Hematopoietic multipotent progenitor cell (in vitro differentiated cells): ENCODE measurements around the gene TRIM45. TPM values are rescaled to one million over a fixed set of nuclear protein-coding genes. Genes with fewer than 3 reads are reported as not detected.

Experiments used
- DNase-seq, 3 donors: peaks; one replicate each; pipeline ENCODE4 v3.0.0-alpha.2; 2011 to 2015; ENCODE audit warnings: low read depth in 2 of 3, low spot score in 2 of 3
- small RNA-seq: library from RNA; depleted of rRNA; stranded (forward); fragments of <200 nt; gene quantifications from one replicate; pipeline ENCODE3, GENCODE V24; 2012
- total RNA-seq: library from RNA; depleted of rRNA; stranded (reverse); fragments of >200 nt; gene quantifications from one replicate; pipeline ENCODE4 v1.2.3, GENCODE V29; 2012

Gene TRIM45
- total RNA-seq, 1 donor: 7.0 TPM

GRCh38 chr1:117067533-117068370 lies 53.8 kb downstream of the TRIM45 start:
- peak in 2 of 3 donors; percentile 35 to 64 for DNase-seq

DNA sequence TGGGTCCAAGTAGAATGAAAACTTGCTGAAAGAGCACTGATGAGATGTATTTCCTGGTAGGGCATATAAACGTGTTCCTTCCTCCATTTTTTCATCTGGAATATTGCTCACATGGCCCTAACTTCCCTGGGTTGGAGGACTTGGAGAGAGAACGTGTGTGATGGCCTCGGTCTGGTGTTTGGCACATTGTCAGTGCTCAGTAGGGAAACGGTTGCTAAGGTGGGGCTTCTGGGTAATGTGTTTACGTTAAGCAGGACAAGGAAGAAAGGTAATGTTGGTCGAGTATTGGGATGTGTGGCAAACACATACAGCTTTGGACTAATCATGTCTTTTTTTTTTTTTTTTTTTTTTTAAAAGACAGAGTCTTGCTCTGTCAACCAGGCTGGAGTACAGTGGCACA lies 55.2 kb downstream of the TRIM45 start:
- no peak for DNase-seq

DNA sequence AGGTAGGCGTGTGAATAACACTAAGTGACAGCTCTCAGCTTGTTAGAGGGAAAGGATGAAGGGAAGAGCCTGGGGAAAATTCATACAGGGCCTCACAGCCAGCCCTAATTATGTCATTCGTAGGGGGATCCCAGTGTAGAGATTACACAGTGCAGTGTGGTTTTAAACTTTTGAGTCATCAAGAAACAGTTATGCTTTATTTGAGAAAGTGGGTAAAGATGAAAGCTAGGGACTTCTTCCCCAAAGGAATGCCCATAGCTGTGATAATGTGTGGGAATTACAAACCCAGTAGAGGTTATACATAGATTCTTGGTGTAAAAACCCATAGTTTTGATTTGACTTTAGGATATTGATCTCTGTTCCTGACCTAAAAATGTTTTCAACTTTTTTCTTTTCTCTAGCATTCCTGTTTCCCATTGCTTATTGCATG lies 59.5 kb downstream of the TRIM45 start:
- DNase-seq: peak in 1 of 3 donors; percentile 19

Small RNA genes within 50 kb of the gene (small RNA-seq; reads per million reads assigned to genes)
- 30.5 reads per million, percentile 95 among the genes with 10 or more reads in this experiment for gene MIR942

Other genes starting within 250 kb of the TRIM45 start
- gene PTGFRN, start 211.8 kb downstream of the TRIM45 start, total RNA-seq: 0.27 TPM
- 0.27 TPM for gene CD101, start 120.0 kb downstream of the TRIM45 start, total RNA-seq
- gene TTF2, start 61.4 kb downstream of the TRIM45 start, total RNA-seq: 18.9 TPM
- gene VTCN1, start 89.2 kb upstream of the TRIM45 start, total RNA-seq: not detected
- 29.1 TPM for gene MAN1A2, start 245.7 kb upstream of the TRIM45 start, total RNA-seq